ENCODE measurements around the gene RIMKLB. TPM values are rescaled to one million over a fixed set of nuclear protein-coding genes. Genes with fewer than 3 reads are reported as not detected.

The RIMKLB gene
- total and polyA plus RNA-seq, 2 donors (not counting 1 experiment from before 2014, with no cell fraction given), result 13.0 to 22.3 TPM

- peak in 1 of 2 donors; percentile 94 for DNase-seq (ENCODE audit: low read depth in 2 of 2)
- H3K9ac ChIP-seq (ENCODE audit: insufficient read depth, low read length), result no peak overlapping the region
- no peak overlapping the region for H3K27ac ChIP-seq (ENCODE audit: insufficient read depth, low read length)
Observed at GRCh38 chr12:8678661-8679111, 19.1 kb upstream of the RIMKLB start.

DNA sequence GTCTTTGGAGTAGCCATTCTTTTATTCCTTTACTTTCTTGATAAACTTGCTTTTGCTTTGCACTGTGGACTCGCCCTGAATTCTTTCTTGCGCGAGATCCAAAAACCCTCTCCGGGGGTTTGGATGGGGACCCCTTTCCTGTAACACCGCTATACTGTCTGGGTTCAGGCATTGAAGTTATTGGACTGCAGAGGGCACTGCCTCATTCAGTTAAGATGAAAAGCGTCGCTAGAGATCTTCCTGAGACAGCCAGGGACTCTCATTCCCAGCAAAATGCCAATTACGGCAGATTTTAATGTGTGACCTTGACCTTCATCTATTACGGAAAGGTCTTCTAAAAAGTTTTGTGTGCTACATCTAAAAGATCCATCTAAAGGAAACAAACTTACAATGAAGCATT is 17.3 kb upstream of the RIMKLB start:
- no peak for DNase-seq (ENCODE audit: low read depth in 2 of 2)
- Histone ChIP-seq H4K20me1 (ENCODE audit: control insufficient read depth, extremely low read depth, insufficient read depth, low read length) (no peaks in the 10 kb centered on the region), H3K9me3 (ENCODE audit: control insufficient read depth, insufficient read depth, low read depth, low read length) (no peaks in the 10 kb centered on the region), H3K4me1 (ENCODE audit: control insufficient read depth, extremely low read depth, insufficient read depth, low read length) (no peaks in the 10 kb centered on the region), H3K27me3 (ENCODE audit: control insufficient read depth, insufficient read depth, low read length) (no peaks in the 10 kb centered on the region), H2AFZ (ENCODE audit: low read length) (no peak overlapping the region), H3K27ac (ENCODE audit: insufficient read depth, low read length) (no peak overlapping the region), H3K79me2 (ENCODE audit: control insufficient read depth, insufficient read depth, low read length) (no peaks in the 10 kb centered on the region), H3K4me2 (ENCODE audit: extremely low read depth, insufficient read depth, low read length) (no peak overlapping the region), H3K4me3 (replicated peaks in 1 of 4; ENCODE audit: control extremely low read depth in 1 of 4, insufficient read depth in 1 of 4, low read depth in 3 of 4, low read length in 4 of 4) (no peak overlapping the region), H3K9ac (ENCODE audit: insufficient read depth, low read length) (no peak overlapping the region), H3K36me3 (ENCODE audit: control insufficient read depth, insufficient read depth, low read length) (no peaks in the 10 kb centered on the region)
- no peak for TF ChIP-seq EZH2 (IDR thresholded peaks at IDR 0.05; ENCODE audit: low read length, missing control alignments)
- TF ChIP-seq, protein P1, sequence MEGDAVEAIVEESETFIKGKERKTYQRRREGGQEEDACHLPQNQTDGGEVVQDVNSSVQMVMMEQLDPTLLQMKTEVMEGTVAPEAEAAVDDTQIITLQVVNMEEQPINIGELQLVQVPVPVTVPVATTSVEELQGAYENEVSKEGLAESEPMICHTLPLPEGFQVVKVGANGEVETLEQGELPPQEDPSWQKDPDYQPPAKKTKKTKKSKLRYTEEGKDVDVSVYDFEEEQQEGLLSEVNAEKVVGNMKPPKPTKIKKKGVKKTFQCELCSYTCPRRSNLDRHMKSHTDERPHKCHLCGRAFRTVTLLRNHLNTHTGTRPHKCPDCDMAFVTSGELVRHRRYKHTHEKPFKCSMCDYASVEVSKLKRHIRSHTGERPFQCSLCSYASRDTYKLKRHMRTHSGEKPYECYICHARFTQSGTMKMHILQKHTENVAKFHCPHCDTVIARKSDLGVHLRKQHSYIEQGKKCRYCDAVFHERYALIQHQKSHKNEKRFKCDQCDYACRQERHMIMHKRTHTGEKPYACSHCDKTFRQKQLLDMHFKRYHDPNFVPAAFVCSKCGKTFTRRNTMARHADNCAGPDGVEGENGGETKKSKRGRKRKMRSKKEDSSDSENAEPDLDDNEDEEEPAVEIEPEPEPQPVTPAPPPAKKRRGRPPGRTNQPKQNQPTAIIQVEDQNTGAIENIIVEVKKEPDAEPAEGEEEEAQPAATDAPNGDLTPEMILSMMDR (conservative IDR thresholded peaks at IDR 0.05 in 1 of 2, IDR thresholded peaks at IDR 0.05 in 1 of 2; ENCODE audit: low read depth in 1 of 2, low read length in 2 of 2), result peak in 1 of 2 donors; percentile 10

More at GRCh38 chr12:8678661-8679111, 19.1 kb upstream of the RIMKLB start:
- TF ChIP-seq, protein P1 (conservative IDR thresholded peaks at IDR 0.05 in 1 of 2, IDR thresholded peaks at IDR 0.05 in 1 of 2; ENCODE audit: low read depth in 1 of 2, low read length in 2 of 2), result no peak
- TF ChIP-seq EZH2 (IDR thresholded peaks at IDR 0.05; ENCODE audit: low read length, missing control alignments), result no peak
- Histone ChIP-seq H3K27me3 (ENCODE audit: control insufficient read depth, insufficient read depth, low read length) (no peaks in the 10 kb centered on the region), H4K20me1 (ENCODE audit: control insufficient read depth, extremely low read depth, insufficient read depth, low read length) (no peaks in the 10 kb centered on the region), H3K4me1 (ENCODE audit: control insufficient read depth, extremely low read depth, insufficient read depth, low read length) (no peaks in the 10 kb centered on the region), H3K79me2 (ENCODE audit: control insufficient read depth, insufficient read depth, low read length) (no peaks in the 10 kb centered on the region), H2AFZ (ENCODE audit: low read length) (no peak overlapping the region), H3K36me3 (ENCODE audit: control insufficient read depth, insufficient read depth, low read length) (no peaks in the 10 kb centered on the region), H3K9me3 (ENCODE audit: control insufficient read depth, insufficient read depth, low read depth, low read length) (no peaks in the 10 kb centered on the region), H3K4me2 (ENCODE audit: extremely low read depth, insufficient read depth, low read length) (no peak overlapping the region), H3K4me3 (replicated peaks in 1 of 4; ENCODE audit: control extremely low read depth in 1 of 4, insufficient read depth in 1 of 4, low read depth in 3 of 4, low read length in 4 of 4) (no peak overlapping the region)

- Histone ChIP-seq H3K27me3 (ENCODE audit: control insufficient read depth, insufficient read depth, low read length) (no peaks in the 10 kb centered on the region), H3K9ac (ENCODE audit: insufficient read depth, low read length) (no peak overlapping the region), H3K27ac (ENCODE audit: insufficient read depth, low read length) (no peak overlapping the region), H2AFZ (ENCODE audit: low read length) (no peak overlapping the region), H3K4me3 (replicated peaks in 1 of 4; ENCODE audit: control extremely low read depth in 1 of 4, insufficient read depth in 1 of 4, low read depth in 3 of 4, low read length in 4 of 4) (no peak overlapping the region), H3K36me3 (ENCODE audit: control insufficient read depth, insufficient read depth, low read length) (no peaks in the 10 kb centered on the region), H3K79me2 (ENCODE audit: control insufficient read depth, insufficient read depth, low read length) (no peaks in the 10 kb centered on the region), H3K4me2 (ENCODE audit: extremely low read depth, insufficient read depth, low read length) (no peak overlapping the region), H4K20me1 (ENCODE audit: control insufficient read depth, extremely low read depth, insufficient read depth, low read length) (no peaks in the 10 kb centered on the region), H3K4me1 (ENCODE audit: control insufficient read depth, extremely low read depth, insufficient read depth, low read length) (no peaks in the 10 kb centered on the region), H3K9me3 (ENCODE audit: control insufficient read depth, insufficient read depth, low read depth, low read length) (no peaks in the 10 kb centered on the region)
- peak; percentile 67 to 91 for DNase-seq (ENCODE audit: low read depth in 2 of 2)
- no peak for TF ChIP-seq EZH2 (IDR thresholded peaks at IDR 0.05; ENCODE audit: low read length, missing control alignments)
- TF ChIP-seq, protein P1 (conservative IDR thresholded peaks at IDR 0.05 in 1 of 2, IDR thresholded peaks at IDR 0.05 in 1 of 2; ENCODE audit: low read depth in 1 of 2, low read length in 2 of 2), result no peak
Observed at GRCh38 chr12:8681129-8681884, 16.5 kb upstream of the RIMKLB start.

All from fibroblast of lung (primary cell).